GM12878 (cell line): ENCODE measurements around the gene SCARB2. TPM values are rescaled to one million over a fixed set of nuclear protein-coding genes. Genes with fewer than 3 reads are reported as not detected.

Source experiments
- ATAC-seq: fragments of 200-7000 bp; cut with Tn5 transposase; 3 replicates; pipeline ENCODE4 v1.9.1; 2020; ENCODE audit warnings: mild to moderate bottlenecking, moderate library complexity
- BruUV-seq: library from RNA; stranded (reverse); fragments of 400-500 nt; replicated peaks from 2 replicates; lab custom pipeline; 2021; lab: Mats Ljungman, UMichigan
- CTCF ChIA-PET: fragments of 300-600 bp; sonication (Branson Sonifier 250); formaldehyde crosslinking; extraction: SDS; loops from one replicate; lab custom pipeline; 2021; ENCODE audit warnings: inconsistent platforms; lab: Yijun Ruan, JAX
- POLR2A ChIA-PET: fragments of 350-600 bp; formaldehyde crosslinking; extraction: SDS; loops from one replicate; lab custom pipeline; 2021; ENCODE audit warnings: inconsistent platforms; lab: Charles Lee
- RAD21 ChIA-PET: fragments of 300-600 bp; sonication (Branson Sonifier 250); formaldehyde crosslinking; loops from one replicate; lab custom pipeline; 2023; ENCODE audit warnings: antibody characterized with exemption; ENCODE audit not compliant: unreplicated experiment; lab: Charles Lee
- SMC1A ChIA-PET: fragments of 300-600 bp; sonication (Branson Sonifier 250); formaldehyde crosslinking; loops from one replicate; lab custom pipeline; 2023; ENCODE audit not compliant: unreplicated experiment, uncharacterized antibody; lab: Charles Lee
- DNase-seq: peaks from one replicate; pipeline ENCODE4 v3.0.0-alpha.2; 2011; ENCODE audit warnings: low read depth, low spot score
- FAIRE-seq: peaks from 3 replicates; lab custom pipeline; 2011; peaks lifted over from hg19 to GRCh38; lab: Jason Lieb, UNC
- H2AFZ ChIP-seq: 2 replicates; pipeline ENCODE4 v1.6.0; 2011; ENCODE audit warnings: low read depth, low read length, control low read depth; ENCODE audit not compliant: control insufficient read depth
- H3K27ac ChIP-seq: 2 replicates; pipeline ENCODE4 v1.5.1; 2011; ENCODE audit warnings: control low read depth; ENCODE audit not compliant: control insufficient read depth, insufficient read depth
- H3K27me3 ChIP-seq, 2 experiments: replicated peaks in 1 of 2; 2 replicates each; pipeline versions ENCODE4 v1.6.0 to v1.6.1; 2011; ENCODE audit warnings: low read length in 1 of 2; ENCODE audit not compliant: control insufficient read depth in 2 of 2, insufficient read depth in 2 of 2
- H3K36me3 ChIP-seq, 2 experiments: 2 replicates each; pipeline ENCODE4 v1.5.1; 2011; ENCODE audit warnings: low read length in 1 of 2; ENCODE audit not compliant: control insufficient read depth in 2 of 2, insufficient read depth in 2 of 2
- H3K4me1 ChIP-seq: 2 replicates; pipeline ENCODE4 v1.6.1; 2011; ENCODE audit warnings: mild to moderate bottlenecking, low read length, moderate library complexity, mixed read lengths; ENCODE audit not compliant: control insufficient read depth, insufficient read depth
- H3K4me2 ChIP-seq: 2 replicates; pipeline ENCODE4 v1.6.0; 2011; ENCODE audit warnings: control low read depth; ENCODE audit not compliant: control insufficient read depth, insufficient read depth
- H3K4me3 ChIP-seq: fragments of 200-600 bp; sonication (generic); 2 replicates; pipeline ENCODE4 v1.5.1; 2016
- H3K79me2 ChIP-seq: 2 replicates; pipeline ENCODE4 v1.6.0; 2011; ENCODE audit warnings: low read length; ENCODE audit not compliant: control insufficient read depth, insufficient read depth
- H3K9ac ChIP-seq: 2 replicates; pipeline ENCODE4 v1.8.0; 2011; ENCODE audit warnings: low read length, control low read depth, mixed read lengths; ENCODE audit not compliant: control insufficient read depth, insufficient read depth
- H3K9me3 ChIP-seq: replicated peaks from 3 replicates; pipeline ENCODE4 v1.5.1; 2011; ENCODE audit warnings: mild to moderate bottlenecking, low read length; ENCODE audit not compliant: control insufficient read depth, insufficient read depth
- H4K20me1 ChIP-seq: 2 replicates; pipeline ENCODE4 v1.6.0; 2011; ENCODE audit not compliant: control insufficient read depth, insufficient read depth
- CTCF ChIP-seq, 3 experiments: IDR thresholded peaks in 2 of 3; conservative IDR thresholded peaks in 1 of 3; 2 replicates each; pipeline ENCODE4 v1.5.1; 2011; ENCODE audit warnings: low read depth in 3 of 3, low read length in 3 of 3, mild to moderate bottlenecking in 3 of 3, control low read depth in 2 of 3, moderate library complexity in 2 of 3, inconsistent platforms in 1 of 3, mixed read lengths in 1 of 3; ENCODE audit not compliant: control insufficient read depth in 2 of 3, insufficient read depth in 1 of 3; ENCODE audit errors: extremely low read depth in 1 of 3
- FOXM1 ChIP-seq: IDR thresholded peaks from 2 replicates; pipeline ENCODE4 v1.6.1; 2012; ENCODE audit warnings: low read depth, mild to moderate bottlenecking, inconsistent platforms, low read length, moderate library complexity
- HDAC2 ChIP-seq: fragments of 200-600 bp; sonication (generic); IDR thresholded peaks from 2 replicates; pipeline ENCODE4 v1.6.1; 2017
- MEF2B ChIP-seq: fragments of 450-650 bp; IDR thresholded peaks from 2 replicates; pipeline ENCODE4 v1.6.1; 2018; ENCODE audit warnings: mild to moderate bottlenecking, moderate library complexity; ENCODE audit not compliant: partially characterized antibody, poor library complexity, severe bottlenecking
- RAD21 ChIP-seq: IDR thresholded peaks from 2 replicates; pipeline ENCODE4 v1.6.1; 2011; ENCODE audit warnings: mild to moderate bottlenecking, low read depth, low read length, moderate library complexity; ENCODE audit not compliant: insufficient read depth
- RB1 ChIP-seq: fragments of 450-650 bp; formaldehyde crosslinking; IDR thresholded peaks from 2 replicates; pipeline ENCODE4 v1.6.1; 2017; ENCODE audit warnings: mild to moderate bottlenecking, borderline replicate concordance
- RUNX3 ChIP-seq: IDR thresholded peaks from 2 replicates; pipeline ENCODE4 v1.6.1; 2012; ENCODE audit warnings: low read length, inconsistent platforms
- SMARCA5 ChIP-seq: fragments of 450-650 bp; IDR thresholded peaks from 2 replicates; pipeline ENCODE4 v1.6.1; 2017; ENCODE audit warnings: mild to moderate bottlenecking
- SMC3 ChIP-seq: IDR thresholded peaks from 2 replicates; pipeline ENCODE4 v1.6.1; 2011; ENCODE audit warnings: low read length, improper control_type of control experiment, borderline replicate concordance
- TAF1 ChIP-seq: IDR thresholded peaks from 2 replicates; pipeline ENCODE4 v1.6.1; 2011; ENCODE audit warnings: mild to moderate bottlenecking, low read depth, low read length, borderline replicate concordance
- YY1 ChIP-seq: IDR thresholded peaks from 2 replicates; pipeline ENCODE4 v1.6.1; 2011; ENCODE audit warnings: low read depth, mild to moderate bottlenecking, low read length
- ZBTB11 ChIP-seq: fragments of 450-650 bp; formaldehyde crosslinking; IDR thresholded peaks from 2 replicates; pipeline ENCODE4 v1.5.0; 2022; ENCODE audit warnings: mild to moderate bottlenecking, missing genetic modification characterization
- WGBS: methylation state at CpG from one replicate; pipeline ENCODE4 v1.1.6; 2016; ENCODE audit warnings: low lambda C conversion rate; ENCODE audit not compliant: insufficient replicate concordance, insufficient coverage; ENCODE audit errors: missing lambda C conversion rate; 5-methylcytosine and 5-hydroxymethylcytosine counted together
- in situ Hi-C: fragments of 300-500 bp; cut with MboI; formaldehyde crosslinking; loops from 9 replicates; pipeline ENCODE4 v1.14.3; 2018; ENCODE audit warnings: mixed read lengths
- intact Hi-C: fragments of 100-400 bp; cut with micrococcal nuclease; formaldehyde crosslinking; loops from one replicate; pipeline ENCODE4 v1.14.2; 2022; ENCODE audit not compliant: unreplicated experiment
- polyA plus RNA-seq, 11 experiments: library from polyadenylated mRNA; depleted of rRNA in 4 of 11; unstranded in 6 of 11; stranded (reverse) in 5 of 11; fragments of >200 nt; fragmentation: Nextera tagmentation in 4 of 11; fragmentation: Illumina TruSeq in 1 of 11; extraction: Ambion mirVana in 4 of 11; extraction: Trizol in 1 of 11; gene quantifications; 1 replicate in 1 of 11; 2 replicates in 10 of 11; pipeline versions ENCODE4 v1.2.1 to v1.2.3, GENCODE V29; 2011 to 2016; ENCODE audit warnings: inconsistent platforms in 2 of 11, missing spikeins in 2 of 11, low read depth in 1 of 11
- total RNA-seq, 4 experiments: library from RNA; depleted of rRNA in 3 of 4; stranded (reverse); fragments of >200 nt in 3 of 4; fragmentation: Illumina TruSeq in 1 of 4; extraction: Trizol in 1 of 4; gene quantifications; 2 replicates each; pipeline versions ENCODE4 v1.2.1 to v1.2.3, GENCODE V29; 2013 to 2021

The SCARB2 gene
- total and polyA plus RNA-seq, 10 of the 15 experiments (the other 5 are each of a cell fraction or from before 2014, with no cell fraction given): 2.1 to 11.7 (median 9.5) TPM

GRCh38 chr4:76179398-76180318 is 34.0 kb downstream of the SCARB2 start:
- intact Hi-C loops: loop anchor here (1.0 to 10.0 kb wide), 4 partner anchors 199 to 565 kb away; no protein-coding TSS in a partner anchor
- Histone ChIP-seq H3K27ac (no peak overlapping the region), H3K4me1 (no peaks in the 10 kb centered on the region), H3K27me3 (no peaks in the 10 kb centered on the region), H3K9me3 (no peaks in the 10 kb centered on the region), H3K36me3 (peaks cover 0 to 3% of the 10 kb centered on the region in 2 experiments; a peak in 2 of 4 replicates), H3K4me2 (no peak overlapping the region), H3K9ac (no peak overlapping the region), H3K4me3 (no peak overlapping the region), H2AFZ (no peak overlapping the region), H4K20me1 (no peaks in the 10 kb centered on the region), H3K79me2 (no peaks in the 10 kb centered on the region)
- BruUV-seq: no TSS peak
- CTCF ChIA-PET: interaction anchor here (0.5 to 7.8 kb wide), 47 partner anchors 9 to 1392 kb away, joined by 3 to 214 read pairs (median 4); partner anchors contain the start of gene NUP54
- ATAC-seq: peak; percentile 99
- in situ Hi-C loops: loop anchor here (5.0 kb wide), 2 partner anchors 193 to 328 kb away; no protein-coding TSS in a partner anchor
- TF ChIP-seq HDAC2 (no peak), FOXM1 (peak; percentile 46; the same call in 1 of the 2 replicates), CTCF (IDR thresholded peaks at IDR 0.05 in 2 of 3, conservative IDR thresholded peaks at IDR 0.05 in 1 of 3; ENCODE audit: control insufficient read depth in 2 of 3, extremely low read depth in 1 of 3, insufficient read depth in 1 of 3, low read depth in 3 of 3, low read length in 3 of 3) (peak; percentile 86 to 91 (median 86)), YY1 (peak; percentile 72), SMC3 (peak; percentile 91), MEF2B (peak; percentile 70), ZBTB11 (CRISPR knock-in tag) (no peak), RAD21 (peak; percentile 97), RUNX3 (peak; percentile 36; the same call in 1 of the 2 replicates), RB1 (0 out of 2 replicates have a peak, but pooled peaks have one; percentile 27), TAF1 (no peak), SMARCA5 (0 out of 2 replicates have a peak, but pooled peaks have one; percentile 46)
- no peak for DNase-seq
- RAD21 ChIA-PET: interaction anchor here (0.8 to 5.5 kb wide), 15 partner anchors 20 to 324 kb away, joined by 3 to 110 read pairs (median 4); no protein-coding TSS in a partner anchor
- SMC1A ChIA-PET: interaction anchor here (0.6 to 6.7 kb wide), 38 partner anchors 9 to 580 kb away, joined by 3 to 126 read pairs (median 4); partner anchors contain the start of genes NUP54 and SCARB2
- WGBS: 46% methylated on average over 11 of the region's 11 CpGs
- peak; percentile 86 for FAIRE-seq
- POLR2A ChIA-PET: no interaction called here
